DOHH2 (cell line): ENCODE measurements around the gene OBP2A.

ENCODE experiments used
- H3F3A ChIP-seq: fragments of 200-600 bp; sonication (generic), shearing (Covaris generic); 2 replicates; pipeline ENCODE4 v1.6.0; 2016; ENCODE audit warnings: antibody characterized with exemption, mild to moderate bottlenecking; ENCODE audit not compliant: control insufficient read depth, insufficient read depth
- H3K27ac ChIP-seq: fragments of 200-600 bp; sonication (generic); 2 replicates; pipeline ENCODE4 v1.5.1; 2014; ENCODE audit warnings: low read depth, mild to moderate bottlenecking, low read length, moderate library complexity
- H3K27me3 ChIP-seq: fragments of 200-600 bp; sonication (generic); 2 replicates; pipeline ENCODE4 v1.6.1; 2014; ENCODE audit warnings: mild to moderate bottlenecking, low read length, mixed read lengths; ENCODE audit not compliant: control insufficient read depth
- H3K36me3 ChIP-seq: fragments of 200-600 bp; sonication (generic); 2 replicates; pipeline ENCODE4 v1.6.1; 2014; ENCODE audit warnings: mild to moderate bottlenecking, low read length, moderate library complexity, mixed read lengths; ENCODE audit not compliant: control insufficient read depth
- H3K4me1 ChIP-seq: fragments of 200-600 bp; sonication (generic); 2 replicates; pipeline ENCODE4 v1.6.1; 2014; ENCODE audit warnings: mild to moderate bottlenecking, low read length, mixed read lengths; ENCODE audit not compliant: control insufficient read depth
- H3K4me2 ChIP-seq: fragments of 200-600 bp; sonication (generic); 2 replicates; pipeline ENCODE4 v1.6.0; 2014; ENCODE audit warnings: mild to moderate bottlenecking, low read length, moderate library complexity
- H3K4me3 ChIP-seq: fragments of 200-600 bp; sonication (generic); 2 replicates; pipeline ENCODE4 v1.5.1; 2014; ENCODE audit warnings: mild to moderate bottlenecking, low read length, mixed read lengths
- H3K79me2 ChIP-seq: fragments of 200-600 bp; sonication (generic); 2 replicates; pipeline ENCODE4 v1.6.1; 2014; ENCODE audit warnings: mild to moderate bottlenecking, low read length, mixed read lengths; ENCODE audit not compliant: control insufficient read depth
- H3K9me2 ChIP-seq: fragments of 200-600 bp; sonication (generic); replicated peaks from 2 replicates; pipeline ENCODE4 v1.6.1; 2014; ENCODE audit warnings: mild to moderate bottlenecking, low read length, mixed read lengths; ENCODE audit not compliant: control insufficient read depth
- H3K9me3 ChIP-seq: fragments of 200-600 bp; sonication (generic); 2 replicates; pipeline ENCODE4 v1.6.1; 2014; ENCODE audit warnings: antibody characterized with exemption, low read length, mixed read lengths; ENCODE audit not compliant: control insufficient read depth, insufficient read depth
- H4K20me1 ChIP-seq: fragments of 200-600 bp; sonication (generic); 2 replicates; pipeline ENCODE4 v1.6.0; 2014; ENCODE audit warnings: low read depth, mild to moderate bottlenecking, antibody characterized with exemption, low read length, moderate library complexity; ENCODE audit not compliant: control insufficient read depth, insufficient read depth
- CTCF ChIP-seq: fragments of 200-600 bp; sonication (generic); IDR thresholded peaks from one replicate; pipeline ENCODE4 v1.5.1; 2014; ENCODE audit warnings: antibody characterized with exemption, mild to moderate bottlenecking, low read depth, low read length; ENCODE audit not compliant: poor library complexity, severe bottlenecking
- EZH2phosphoT487 ChIP-seq: fragments of 200-600 bp; sonication (generic); IDR thresholded peaks from 2 replicates; pipeline ENCODE4 v1.6.1; 2017; ENCODE audit warnings: borderline replicate concordance, mild to moderate bottlenecking, antibody characterized with exemption, low read length, moderate library complexity, mixed read lengths

The OBP2A gene

GRCh38 chr9:135592625-135593024 lies 46.7 kb downstream of the OBP2A start:
- H3K9me3 ChIP-seq, result no peaks in the 10 kb centered on the region
- H3K27me3 ChIP-seq, result peaks cover 4% of the 10 kb centered on the region
- H4K20me1 ChIP-seq, result no peaks in the 10 kb centered on the region
- no peak overlapping the region for H3K4me2 ChIP-seq
- H3K4me1 ChIP-seq, result no peaks in the 10 kb centered on the region
- no peaks in the 10 kb centered on the region for H3F3A ChIP-seq
- no peaks in the 10 kb centered on the region for H3K9me2 ChIP-seq
- no peak for TF ChIP-seq EZH2phosphoT487
- no peak for TF ChIP-seq CTCF
- no peak overlapping the region for H3K4me3 ChIP-seq
- no peak overlapping the region for H3K27ac ChIP-seq
- no peaks in the 10 kb centered on the region for H3K36me3 ChIP-seq
- H3K79me2 ChIP-seq, result no peaks in the 10 kb centered on the region

GRCh38 chr9:135596211-135596610 lies 50.3 kb downstream of the OBP2A start:
- H3K27ac ChIP-seq, result no peak overlapping the region
- TF ChIP-seq EZH2phosphoT487 (no peak), CTCF (no peak)
- no peak overlapping the region for H3K4me2 ChIP-seq
- no peaks in the 10 kb centered on the region for H3K36me3 ChIP-seq
- H3K4me1 ChIP-seq, result no peaks in the 10 kb centered on the region
- no peaks in the 10 kb centered on the region for H3K79me2 ChIP-seq
- H3K9me2 ChIP-seq, result no peaks in the 10 kb centered on the region
- H3K27me3 ChIP-seq, result peaks cover 7% of the 10 kb centered on the region
- H4K20me1 ChIP-seq, result no peaks in the 10 kb centered on the region
- no peaks in the 10 kb centered on the region for H3K9me3 ChIP-seq
- H3F3A ChIP-seq, result no peaks in the 10 kb centered on the region
- H3K4me3 ChIP-seq, result no peak overlapping the region
